ENCODE results near the gene RABGAP1L.
"Not testable (repeated sequence)": the region's sequence is repeated elsewhere in the genome, so short reads cannot be mapped to it uniquely, and the experiment has no call there.

Gene RABGAP1L

GRCh38 chr1:174397261-174397660 is 237.9 kb downstream of the RABGAP1L start:
- no peak for DNase-seq

DNA sequence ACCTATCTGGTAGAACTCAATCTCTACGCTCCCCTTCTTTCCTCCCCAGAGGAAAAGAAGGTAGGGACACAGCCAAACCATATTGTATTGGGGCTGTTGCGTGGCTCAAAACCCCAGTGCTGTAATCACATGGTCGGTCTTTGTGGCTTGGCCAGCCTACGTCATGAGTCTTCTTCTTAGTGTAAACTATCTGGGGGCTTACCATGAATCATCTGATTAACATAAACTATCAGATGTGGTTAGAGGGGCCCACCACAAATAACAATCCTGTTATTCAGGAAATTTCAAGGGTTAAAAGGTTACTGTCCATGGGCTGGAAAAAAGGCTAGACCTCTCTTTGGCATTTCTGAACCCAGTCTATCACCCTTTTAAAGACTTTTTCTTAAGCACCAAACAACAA is 238.9 kb downstream of the RABGAP1L start:
- DNase-seq, result no peak

DNA sequence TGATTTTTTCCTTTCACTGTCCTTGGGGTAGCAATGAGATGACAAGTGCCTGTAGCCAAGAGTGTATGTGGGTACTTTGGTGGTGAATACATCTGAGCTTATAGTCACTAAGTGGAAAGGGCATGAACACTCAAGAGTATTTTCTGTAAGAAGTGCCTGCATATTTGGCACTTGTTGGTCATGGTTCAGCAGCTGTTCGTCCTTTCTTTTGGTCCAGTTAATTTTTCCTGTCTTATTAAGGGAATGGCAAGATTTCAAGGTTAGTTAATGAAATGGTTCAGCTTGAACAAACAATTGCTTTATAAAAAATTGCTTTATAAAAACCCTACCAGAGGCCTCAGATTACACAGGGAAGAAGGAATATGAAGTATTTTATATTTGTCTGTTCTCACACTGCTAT is 239.9 kb downstream of the RABGAP1L start:
- no peak for DNase-seq

DNA sequence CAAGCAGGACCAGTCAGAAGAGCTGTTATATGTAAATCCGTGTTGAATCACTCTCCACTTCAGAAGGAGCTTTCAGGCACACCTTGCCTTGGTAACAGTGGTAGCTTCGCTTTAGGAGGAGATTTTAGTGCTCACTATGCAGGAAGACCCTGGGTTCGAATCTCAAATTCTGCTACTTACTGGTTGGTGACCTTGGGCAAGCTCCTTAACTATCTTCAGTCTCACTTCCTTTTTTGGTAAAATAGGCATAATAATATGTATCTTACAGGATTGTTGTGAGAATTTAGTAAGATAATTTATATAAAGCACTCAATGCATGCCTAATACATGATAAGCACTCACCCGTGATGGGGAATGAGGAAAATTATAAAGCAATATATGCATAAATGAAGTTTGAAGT is 241.8 kb downstream of the RABGAP1L start:
- no peak for DNase-seq

- DNase-seq, result no peak
Measured at GRCh38 chr1:174405219-174405618, 245.9 kb downstream of the RABGAP1L start.

DNA sequence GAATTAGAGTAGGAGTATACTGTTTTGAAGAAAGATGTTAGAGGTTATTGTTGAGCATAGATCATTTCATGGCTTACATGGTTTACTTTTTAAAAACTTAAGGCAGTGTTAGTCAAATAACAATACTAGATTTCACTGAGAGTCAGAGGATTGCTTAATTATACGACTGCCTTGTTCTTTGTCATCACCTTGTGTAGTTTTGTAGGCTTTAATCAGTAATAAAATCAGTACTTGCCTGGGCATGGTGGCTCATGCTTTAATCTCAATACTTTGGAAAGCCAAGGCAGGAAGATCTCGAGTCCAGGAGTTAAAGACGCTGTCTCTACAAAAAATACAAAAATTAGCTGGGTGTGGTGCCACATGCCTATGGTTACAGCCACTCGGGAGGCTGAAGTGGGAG is 247.1 kb downstream of the RABGAP1L start:
- DNase-seq, result no peak

GRCh38 chr1:174407665-174408064 is 248.3 kb downstream of the RABGAP1L start:
- DNase-seq, result no peak

DNA sequence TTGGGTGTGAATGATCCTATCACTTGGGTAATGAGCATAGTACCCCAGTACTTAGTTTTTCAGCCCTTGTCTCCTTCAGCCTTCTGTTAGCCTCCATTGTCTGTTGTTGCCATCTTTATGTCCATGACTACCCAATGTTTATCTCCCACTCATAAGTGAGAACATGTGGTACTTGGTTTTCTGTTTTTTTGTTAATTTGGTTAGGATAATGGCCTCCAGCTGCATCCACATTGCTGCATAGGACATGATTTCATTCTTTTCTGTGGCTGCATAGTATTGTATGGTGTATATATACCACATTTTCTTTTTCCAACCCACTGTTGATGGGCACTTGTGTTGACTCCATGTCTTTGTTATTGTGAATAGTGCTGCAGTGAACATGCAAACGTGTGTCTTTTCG is 248.8 kb downstream of the RABGAP1L start:
- no peak for DNase-seq

DNA sequence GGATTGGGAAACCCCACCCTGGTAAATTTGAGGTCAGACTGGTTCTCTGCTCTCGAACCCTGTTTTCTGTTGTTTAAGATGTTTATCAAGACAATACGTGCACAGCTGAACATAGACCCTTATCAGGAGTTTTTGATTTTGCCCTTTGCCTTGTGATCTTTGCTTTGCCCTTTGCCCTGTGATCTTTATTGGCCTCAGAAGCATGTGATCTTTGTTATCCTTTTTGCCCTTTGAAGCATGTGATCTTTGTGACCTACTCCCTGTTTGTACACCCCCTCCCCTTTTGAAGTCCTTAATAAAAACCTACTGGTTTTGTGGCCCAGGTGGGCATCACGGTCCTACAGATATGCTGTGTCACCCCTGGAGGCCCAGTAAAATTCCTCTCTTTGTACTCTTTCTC is 250.5 kb downstream of the RABGAP1L start:
- not testable (repeated sequence) for DNase-seq

DNA sequence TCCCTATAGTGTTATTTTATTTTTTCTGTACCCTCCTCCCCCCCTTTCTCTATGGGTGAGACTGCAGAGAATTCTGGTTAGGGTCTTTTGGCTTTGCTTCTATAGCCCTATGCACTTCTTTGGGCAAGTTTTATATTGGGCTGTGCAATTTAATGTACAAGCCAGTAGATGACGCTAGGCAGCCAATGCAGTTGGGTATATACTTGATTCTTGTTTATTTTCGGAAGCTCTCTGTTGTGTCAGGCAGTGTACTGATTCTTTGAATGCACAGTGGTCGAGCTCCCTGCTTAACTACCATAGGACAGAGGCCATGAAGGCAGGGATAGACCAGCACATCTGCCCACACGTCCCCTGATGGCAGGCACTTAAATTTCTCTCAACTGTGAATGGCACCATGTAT is 254.3 kb downstream of the RABGAP1L start:
- no peak for DNase-seq

- no peak for DNase-seq
Measured at GRCh38 chr1:174414203-174414602, 254.9 kb downstream of the RABGAP1L start.

- no peak for DNase-seq
Measured at GRCh38 chr1:174415506-174415905, 256.2 kb downstream of the RABGAP1L start.

- DNase-seq, result no peak
Measured at GRCh38 chr1:174417921-174418320, 258.6 kb downstream of the RABGAP1L start.

DNA sequence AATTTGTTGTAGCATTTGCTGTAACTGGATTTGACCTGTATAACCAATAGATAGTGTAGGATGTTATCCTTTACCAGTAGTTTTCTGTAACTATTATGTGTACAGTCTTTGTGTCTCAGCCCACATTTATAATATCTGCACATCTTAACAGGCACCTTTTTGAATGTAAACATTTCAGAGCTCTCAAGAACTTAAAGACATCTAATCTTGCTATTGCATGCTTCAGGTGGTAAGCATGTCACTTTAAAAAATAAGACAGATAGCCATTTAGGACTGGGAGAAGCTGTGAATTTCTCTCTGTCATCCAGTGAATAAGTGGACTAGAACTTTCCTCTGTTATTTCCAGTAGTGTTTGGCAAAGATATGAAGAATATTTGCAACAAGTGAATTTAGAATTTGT is 265.8 kb downstream of the RABGAP1L start:
- DNase-seq, result no peak

DNA sequence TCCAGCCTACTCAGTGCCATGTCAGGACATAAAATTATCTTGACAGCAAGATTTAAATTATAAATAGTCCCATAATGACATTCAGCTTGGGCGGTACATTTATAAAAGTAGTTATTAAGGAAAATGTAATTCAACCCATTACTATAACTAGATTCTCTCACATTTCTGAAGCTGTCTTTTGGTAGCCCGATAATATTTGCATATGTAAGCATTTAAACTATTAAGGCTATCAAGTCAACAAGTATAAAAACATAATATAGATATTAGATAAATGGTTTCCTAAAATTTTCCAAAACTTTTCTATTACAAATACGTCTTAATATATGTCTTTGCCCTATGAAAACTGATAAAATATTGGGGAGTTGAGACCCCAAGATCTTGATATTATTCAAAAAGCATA is 266.8 kb downstream of the RABGAP1L start:
- no peak for DNase-seq

GRCh38 chr1:174428033-174428432 is 268.7 kb downstream of the RABGAP1L start:
- no peak for DNase-seq

DNA sequence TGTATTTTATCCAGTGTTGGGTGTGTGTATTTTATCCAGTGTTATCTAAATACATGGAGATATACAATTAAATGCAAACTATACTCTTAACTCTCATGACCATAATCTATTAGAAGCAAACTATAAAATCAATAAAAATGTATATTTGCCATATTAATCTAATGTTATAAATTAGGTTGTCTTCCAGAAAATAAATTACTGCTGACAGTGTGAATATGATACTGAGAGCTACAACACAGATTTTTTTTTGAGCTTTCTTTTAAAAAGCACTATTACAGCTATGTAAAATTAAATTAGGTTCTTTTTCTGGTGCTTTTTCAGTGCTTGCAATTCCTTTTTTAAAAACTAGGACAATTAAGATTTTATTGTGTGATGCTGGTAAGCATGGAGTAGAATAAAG is 269.4 kb downstream of the RABGAP1L start:
- DNase-seq, result no peak

DNA sequence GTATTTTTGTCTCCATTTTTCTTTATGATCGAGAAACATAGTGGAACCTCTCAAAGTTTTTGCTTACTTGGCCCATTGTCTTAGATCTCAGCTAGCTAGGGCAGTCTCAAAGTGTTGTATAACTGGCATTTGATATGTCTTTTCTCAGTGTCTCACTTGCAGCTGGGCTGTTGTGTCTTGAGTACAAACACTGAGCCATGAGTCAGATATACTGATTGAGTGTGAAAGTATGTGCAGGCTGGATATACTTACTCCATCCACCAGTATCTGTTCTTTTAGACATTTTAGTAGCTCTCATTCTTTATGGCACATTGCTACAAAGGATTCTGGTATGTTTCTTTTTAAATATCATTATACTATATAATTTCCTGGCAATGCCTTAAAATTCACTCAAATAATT is 274.1 kb downstream of the RABGAP1L start:
- no peak for DNase-seq

GRCh38 chr1:174445351-174445750 is 286.0 kb downstream of the RABGAP1L start:
- no peak for DNase-seq

DNA sequence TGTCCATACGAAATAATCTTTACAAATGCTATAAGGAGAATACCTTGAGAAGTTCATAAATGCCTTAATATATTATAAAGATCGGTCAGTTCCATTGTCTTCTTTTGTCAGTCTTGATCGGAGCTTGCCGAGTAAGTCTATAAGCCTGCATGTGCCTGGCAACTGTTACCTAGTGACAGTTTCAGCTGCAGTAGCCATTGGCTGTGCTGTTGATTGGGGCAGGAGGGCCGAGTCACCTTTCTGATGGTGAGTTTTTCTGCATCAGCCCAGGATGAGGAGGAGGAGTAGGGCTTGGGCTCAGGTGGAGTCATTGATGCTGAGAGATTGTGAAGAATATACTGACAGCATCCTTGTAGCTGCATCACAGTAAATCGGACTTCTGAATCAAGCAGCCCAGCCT is 286.5 kb downstream of the RABGAP1L start:
- no peak for DNase-seq

DNA sequence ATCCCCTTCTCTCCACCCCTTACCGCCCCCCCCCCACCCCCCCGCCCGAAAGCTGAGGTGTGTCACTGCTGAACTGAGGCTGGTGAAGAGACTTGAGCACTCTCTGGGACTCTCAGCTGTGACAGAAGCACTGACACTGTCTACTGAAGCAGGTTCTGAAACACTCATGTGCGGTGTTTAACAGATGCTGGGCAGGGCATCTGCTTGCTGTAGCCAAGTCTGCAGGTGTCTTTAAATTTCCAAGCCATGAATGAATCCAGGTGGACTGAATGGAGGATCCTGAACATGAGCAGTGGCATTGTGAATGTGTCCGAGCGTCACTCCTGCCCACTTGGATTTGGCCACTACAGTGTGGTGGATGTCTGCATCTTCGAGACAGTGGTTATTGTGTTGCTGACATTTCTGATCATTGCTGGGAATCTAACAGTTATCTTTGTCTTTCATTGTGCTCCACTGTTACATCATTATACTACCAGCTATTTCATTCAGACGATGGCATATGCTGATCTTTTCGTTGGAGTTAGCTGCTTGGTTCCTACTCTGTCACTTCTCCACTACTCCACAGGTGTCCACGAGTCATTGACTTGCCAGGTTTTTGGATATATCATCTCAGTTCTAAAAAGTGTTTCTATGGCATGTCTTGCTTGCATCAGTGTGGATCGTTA is 288.7 kb downstream of the RABGAP1L start, which contains the start of gene GPR52:
Gene GPR52 (plus strand): TSS at position 99 of the 665 bp plus-strand sequence. CDS start 148 bp downstream, at position 247.
- DNase-seq, result no peak

- no peak for DNase-seq
Measured at GRCh38 chr1:174448531-174448883, 289.2 kb downstream of the RABGAP1L start.

- no peak for DNase-seq
Measured at GRCh38 chr1:174448974-174449373, 289.7 kb downstream of the RABGAP1L start.

GRCh38 chr1:174451408-174451807 is 292.1 kb downstream of the RABGAP1L start:
- DNase-seq, result no peak

- no peak for DNase-seq
Measured at GRCh38 chr1:174465855-174466254, 306.5 kb downstream of the RABGAP1L start.

Data from suppressor macrophage treated with lipopolysaccharide for 1 hour (primary cell).